H1 (cell line): ENCODE data around the gene WEE1. TPM values are rescaled to one million over a fixed set of nuclear protein-coding genes. Genes with fewer than 3 reads are reported as not detected.

Experiments used
- CTCF ChIA-PET: fragments of 300-600 bp; sonication (Branson Sonifier 250); formaldehyde crosslinking; loops from one replicate; lab custom pipeline; 2021; ENCODE audit not compliant: partially characterized antibody; lab: Charles Lee
- POLR2A ChIA-PET: fragments of 300-600 bp; sonication (Branson Sonifier 250); formaldehyde crosslinking; loops from one replicate; lab custom pipeline; 2021; ENCODE audit warnings: inconsistent platforms; ENCODE audit not compliant: partially characterized antibody; lab: Charles Lee
- DNase-seq, 2 experiments: peaks; one replicate each; pipeline versions ENCODE4 v3.0.0 to v3.0.0-alpha.2; 2010 to 2022; ENCODE audit warnings: low spot score in 2 of 2, low read depth in 1 of 2, mixed read lengths in 1 of 2
- FAIRE-seq: peaks from 2 replicates; lab custom pipeline; 2011; peaks lifted over from hg19 to GRCh38; lab: Jason Lieb, UNC
- H2AFZ ChIP-seq: 2 replicates; pipeline ENCODE4 v1.8.1; 2012; ENCODE audit warnings: low read length, inconsistent platforms
- H2AK5ac ChIP-seq: 2 replicates; pipeline ENCODE4 v1.6.1; 2013; ENCODE audit warnings: low read depth, low read length
- H2BK120ac ChIP-seq: replicated peaks from 2 replicates; pipeline ENCODE3; 2013; ENCODE audit warnings: low read depth, low read length, inconsistent platforms
- H2BK12ac ChIP-seq: 2 replicates; pipeline ENCODE4 v1.6.1; 2013; ENCODE audit warnings: low read depth, low read length
- H2BK15ac ChIP-seq: 2 replicates; pipeline ENCODE4 v1.6.1; 2013; ENCODE audit warnings: low read length
- H2BK20ac ChIP-seq: 2 replicates; pipeline ENCODE4 v1.6.1; 2013; ENCODE audit warnings: low read length
- H2BK5ac ChIP-seq: 2 replicates; pipeline ENCODE4 v1.6.1; 2013; ENCODE audit warnings: low read depth, low read length
- H3K14ac ChIP-seq: 2 replicates; pipeline ENCODE4 v1.6.1; 2013; ENCODE audit warnings: inconsistent platforms; ENCODE audit not compliant: insufficient read length
- H3K18ac ChIP-seq: 2 replicates; pipeline ENCODE4 v1.6.1; 2013; ENCODE audit warnings: low read length; ENCODE audit errors: extremely low read depth
- H3K23ac ChIP-seq: 2 replicates; pipeline ENCODE4 v1.6.1; 2013; ENCODE audit warnings: inconsistent platforms; ENCODE audit not compliant: insufficient read length
- H3K23me2 ChIP-seq: 2 replicates; pipeline ENCODE4 v1.6.1; 2013; ENCODE audit warnings: low read depth, low read length
- H3K27ac ChIP-seq: 2 replicates; pipeline ENCODE4 v1.6.1; 2011; ENCODE audit warnings: low read depth, low read length, inconsistent platforms
- H3K27me3 ChIP-seq, 4 experiments: replicated peaks in 1 of 4; 1 replicate in 1 of 4; 2 replicates in 3 of 4; pipeline versions ENCODE4 v1.6.1 to v1.8.1; 2011 to 2013; ENCODE audit warnings: low read length in 3 of 4, mild to moderate bottlenecking in 3 of 4, inconsistent platforms in 2 of 4, mixed read lengths in 2 of 4, moderate library complexity in 1 of 4; ENCODE audit not compliant: control insufficient read depth in 3 of 4, insufficient read depth in 3 of 4; ENCODE audit errors: extremely low read depth in 1 of 4
- H3K36me3 ChIP-seq, 4 experiments: 2 replicates each; pipeline versions ENCODE4 v1.6.1 to v1.8.1; 2011 to 2013; ENCODE audit warnings: mild to moderate bottlenecking in 4 of 4, low read length in 3 of 4, moderate library complexity in 2 of 4, control low read depth in 1 of 4, inconsistent platforms in 1 of 4; ENCODE audit not compliant: insufficient read depth in 4 of 4, control insufficient read depth in 2 of 4
- H3K4ac ChIP-seq: replicated peaks from 2 replicates; pipeline ENCODE3; 2013; ENCODE audit warnings: low read length, low read depth, mixed read lengths, inconsistent platforms; ENCODE audit not compliant: insufficient read length
- H3K4me1 ChIP-seq, 4 experiments: replicated peaks in 1 of 4; 1 replicate in 1 of 4; 2 replicates in 3 of 4; pipeline versions ENCODE4 v1.6.1 to v1.8.1; 2011 to 2013; ENCODE audit warnings: low read length in 3 of 4, inconsistent platforms in 2 of 4, mixed read lengths in 1 of 4; ENCODE audit not compliant: insufficient read depth in 4 of 4, control insufficient read depth in 3 of 4
- H3K4me2 ChIP-seq, 2 experiments: 2 replicates each; pipeline versions ENCODE4 v1.6.1 to v1.8.1; 2011 to 2013; ENCODE audit warnings: low read depth in 2 of 2, low read length in 2 of 2, control low read depth in 1 of 2, inconsistent platforms in 1 of 2, mild to moderate bottlenecking in 1 of 2; ENCODE audit not compliant: insufficient read depth in 1 of 2
- H3K4me3 ChIP-seq, 4 experiments: fragments of 200-600, 300-600 bp in 1 of 4; sonication (generic), shearing (Covaris generic), sonication (Bioruptor Twin) in 1 of 4; 2 replicates each; pipeline versions ENCODE4 v1.5.1 to v1.8.1; 2011 to 2016; ENCODE audit warnings: low read length in 4 of 4, low read depth in 3 of 4, control low read depth in 2 of 4, inconsistent platforms in 2 of 4, mild to moderate bottlenecking in 2 of 4, mixed read lengths in 1 of 4, moderate library complexity in 1 of 4; ENCODE audit not compliant: insufficient read depth in 2 of 4; ENCODE audit errors: extremely low read depth in 1 of 4
- H3K56ac ChIP-seq: replicated peaks from 2 replicates; pipeline ENCODE3; 2013; ENCODE audit warnings: low read depth, mild to moderate bottlenecking, mixed read lengths, low read length, inconsistent platforms; ENCODE audit not compliant: insufficient read length
- H3K79me1 ChIP-seq: 2 replicates; pipeline ENCODE4 v1.6.1; 2013; ENCODE audit warnings: low read depth, low read length, control low read depth
- H3K79me2 ChIP-seq, 2 experiments: 2 replicates each; pipeline versions ENCODE4 v1.6.1 to v1.8.1; 2012 to 2013; ENCODE audit warnings: low read length in 2 of 2, mild to moderate bottlenecking in 2 of 2, inconsistent platforms in 1 of 2; ENCODE audit not compliant: insufficient read depth in 2 of 2, control insufficient read depth in 1 of 2
- H3K9ac ChIP-seq, 4 experiments: replicated peaks in 1 of 4; 1 replicate in 1 of 4; 2 replicates in 3 of 4; pipeline versions ENCODE4 v1.6.1 to v1.8.1; 2011 to 2013; ENCODE audit warnings: low read depth in 3 of 4, low read length in 3 of 4, control low read depth in 2 of 4, mild to moderate bottlenecking in 2 of 4, moderate library complexity in 2 of 4, inconsistent platforms in 1 of 4; ENCODE audit errors: extremely low read depth in 1 of 4
- H3K9me3 ChIP-seq, 2 experiments: 2 replicates each; pipeline versions ENCODE4 v1.6.1 to v1.8.1; 2012 to 2013; ENCODE audit warnings: mild to moderate bottlenecking in 2 of 2, moderate library complexity in 2 of 2, control low read depth in 1 of 2, inconsistent platforms in 1 of 2, low read depth in 1 of 2, low read length in 1 of 2, mixed read lengths in 1 of 2; ENCODE audit not compliant: insufficient read depth in 2 of 2
- H4K20me1 ChIP-seq, 2 experiments: replicated peaks in 1 of 2; 2 replicates each; pipeline versions ENCODE3 to v1.8.1; 2011 to 2013; ENCODE audit warnings: inconsistent platforms in 2 of 2, low read length in 2 of 2, mild to moderate bottlenecking in 1 of 2; ENCODE audit not compliant: insufficient read depth in 2 of 2, control insufficient read depth in 1 of 2
- H4K5ac ChIP-seq: 2 replicates; pipeline ENCODE4 v1.6.1; 2013; ENCODE audit warnings: low read length, low read depth, mixed read lengths, inconsistent platforms; ENCODE audit not compliant: insufficient read length
- H4K8ac ChIP-seq: 2 replicates; pipeline ENCODE4 v1.8.0; 2013; ENCODE audit warnings: mild to moderate bottlenecking, moderate library complexity, low read length, inconsistent platforms; ENCODE audit not compliant: insufficient read depth; ENCODE audit errors: extremely low read depth
- H4K91ac ChIP-seq: replicated peaks from 2 replicates; pipeline ENCODE3; 2013; ENCODE audit warnings: low read length, mixed read lengths, inconsistent platforms; ENCODE audit not compliant: insufficient read length
- BRCA1 ChIP-seq: IDR thresholded peaks from 2 replicates; pipeline ENCODE4 v1.6.1; 2012; ENCODE audit warnings: low read depth, low read length, improper control_type of control experiment
- CREB1 ChIP-seq: IDR thresholded peaks from 2 replicates; pipeline ENCODE4 v1.6.1; 2012; ENCODE audit warnings: inconsistent platforms
- FOSL1 ChIP-seq: IDR thresholded peaks from 2 replicates; pipeline ENCODE4 v1.6.1; 2011; ENCODE audit warnings: mild to moderate bottlenecking, low read depth, low read length, moderate library complexity; ENCODE audit not compliant: insufficient read depth
- RXRA ChIP-seq: IDR thresholded peaks from 2 replicates; pipeline ENCODE4 v1.6.1; 2011; ENCODE audit warnings: low read depth, mild to moderate bottlenecking, low read length, moderate library complexity; ENCODE audit not compliant: insufficient read depth
- TAF7 ChIP-seq: optimal IDR thresholded peaks from 2 replicates; pipeline ENCODE3; 2011; ENCODE audit warnings: low read depth, mild to moderate bottlenecking, inconsistent platforms, low read length, moderate library complexity, borderline replicate concordance
- WGBS, 2 experiments: shearing (Covaris generic) in 1 of 2; methylation state at CpG; one replicate each; pipeline versions ENCODE4 v1.1.6 to v1.1.7; 2013 to 2015; ENCODE audit warnings: low lambda C conversion rate in 2 of 2, mixed read lengths in 2 of 2, inconsistent platforms in 1 of 2, low coverage in 1 of 2, missing lambda C conversion rate in 1 of 2; ENCODE audit not compliant: insufficient replicate concordance in 2 of 2, insufficient coverage in 1 of 2, insufficient read length in 1 of 2; ENCODE audit errors: extremely low coverage in 1 of 2, missing lambda C conversion rate in 1 of 2; 5-methylcytosine and 5-hydroxymethylcytosine counted together
- polyA plus RNA-seq, 7 experiments: library from polyadenylated mRNA; depleted of rRNA in 3 of 7; stranded (reverse) in 5 of 7; unstranded in 2 of 7; fragments of >200 nt in 5 of 7; fragments of 200-250 nt in 2 of 7; gene quantifications; 1 replicate in 5 of 7; 2 replicates in 1 of 7; 4 replicates in 1 of 7; pipeline versions ENCODE4 v1.2.1 to v1.2.3, GENCODE V29; 2011 to 2013; ENCODE audit warnings: missing spikeins in 2 of 7, mixed read lengths in 2 of 7
- total RNA-seq: library from RNA; stranded (reverse); fragmentation: NEBNext Ultra II Directional; extraction: Animal tissue kit (Norgen Biotek cat#: 25700); gene quantifications from 2 replicates; pipeline ENCODE4 v1.2.1, GENCODE V29; 2021
- TF ChIP-seq, protein P1 (sequence below): IDR thresholded peaks from 2 replicates; pipeline ENCODE4 v1.6.1; 2012; ENCODE audit warnings: inconsistent platforms

Gene WEE1
- total and polyA plus RNA-seq, 2 of the 8 experiments (the other 6 are each of a cell fraction or from before 2014, with no cell fraction given), result 40.8 to 120 TPM

DNA sequence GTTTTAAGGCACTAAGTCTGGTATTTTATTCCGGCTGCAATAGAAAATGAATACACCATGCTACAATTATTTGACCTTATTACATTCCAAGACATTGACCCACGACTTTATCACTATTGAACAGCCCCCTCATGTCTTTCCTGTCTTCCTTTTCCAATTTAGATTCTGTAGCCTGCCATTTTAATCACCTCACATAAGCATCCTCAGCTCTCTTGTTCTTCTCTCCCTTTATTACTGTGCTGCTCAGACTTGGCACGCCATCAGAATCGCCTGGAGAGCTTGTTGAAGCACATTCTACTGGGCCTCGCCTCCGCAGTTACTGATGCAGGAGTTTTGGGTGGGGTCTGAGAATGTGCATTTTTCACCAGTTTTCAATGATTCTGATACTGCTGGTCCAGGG, 51.7 kb downstream of the WEE1 start:
- H3K27ac ChIP-seq, result no peak overlapping the region
- CTCF ChIA-PET, result interaction anchor here (0.8 to 2.4 kb wide), 5 partner anchors 12 to 393 kb away, joined by 3 to 13 read pairs (median 4); no protein-coding TSS in a partner anchor
- POLR2A ChIA-PET, result interaction anchor here (1.0 to 1.3 kb wide), 3 partner anchors 10 to 680 kb away, joined by 3 to 5 read pairs (median 3); partner anchors contain the start of gene ADM

More for the DNA sequence above, 51.7 kb downstream of the WEE1 start:
- no peak for DNase-seq
- Histone ChIP-seq H3K79me1 (no peaks in the 10 kb centered on the region), H3K4me3 (no peak overlapping the region)
- no peak for TF ChIP-seq BRCA1
- no peak for TF ChIP-seq CREB1
- TF ChIP-seq, protein P1, sequence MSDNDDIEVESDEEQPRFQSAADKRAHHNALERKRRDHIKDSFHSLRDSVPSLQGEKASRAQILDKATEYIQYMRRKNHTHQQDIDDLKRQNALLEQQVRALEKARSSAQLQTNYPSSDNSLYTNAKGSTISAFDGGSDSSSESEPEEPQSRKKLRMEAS, result no peak
- no peak for TF ChIP-seq TAF7
- TF ChIP-seq RXRA, result no peak
- TF ChIP-seq FOSL1, result no peak
- TF ChIP-seq, all 59 proteins: peak for 0
- Histone ChIP-seq H2BK15ac (no peak overlapping the region), H2AFZ (0 out of 2 replicates have a peak overlapping the region, but pooled peaks have one; percentile 46), H3K79me2 (no peaks in the 10 kb centered on the region), H2BK20ac (no peak overlapping the region), H3K9me3 (no peaks in the 10 kb centered on the region; a peak in 1 of 4 replicates), H3K18ac (no peak overlapping the region; the same call in 1 of the 2 replicates), H4K8ac (no peak overlapping the region), H2BK12ac (0 out of 2 replicates have a peak overlapping the region, but pooled peaks have one; percentile 18), H3K4me1 (peaks cover 4 to 26% (median 18%) of the 10 kb centered on the region in 4 experiments), H3K23me2 (no peaks in the 10 kb centered on the region; the same call in 1 of the 2 replicates), H3K36me3 (no peaks in the 10 kb centered on the region), H3K9ac (no peak overlapping the region; a peak in 1 of 7 replicates), H4K5ac (no peak overlapping the region), H4K20me1 (no peaks in the 10 kb centered on the region), H3K56ac (no peak overlapping the region), H2BK5ac (no peak overlapping the region), H3K4ac (no peak overlapping the region), H2BK120ac (no peak overlapping the region), H3K4me2 (no peak overlapping the region), H3K23ac (no peak overlapping the region), H3K27me3 (no peaks in the 10 kb centered on the region), H3K14ac (no peak overlapping the region), H4K91ac (peak overlapping the region; percentile 42), H2AK5ac (0 out of 2 replicates have a peak overlapping the region, but pooled peaks have one; percentile 4)
- FAIRE-seq, result no peak
- WGBS, 2 experiments, result 93% methylated on average over 6 of the region's 6 CpGs; no CpG with 5 or more reads in 1 of the 2 experiments
